Activated naive CD4-positive, alpha-beta T cell treated with anti-CD3 and anti-CD28 coated beads, Interleukin-2, amount 10 ng/mL, durations not matched to agents 7 days and 5 days (primary cell): ENCODE measurements around the gene CACNA1S.

Source experiments
- CTCF ChIA-PET: fragments of 350-600 bp; sonication (Branson Sonifier 250); formaldehyde crosslinking; loops from one replicate; lab custom pipeline; 2021; ENCODE audit warnings: antibody characterized with exemption; lab: Charles Lee
- DNase-seq: peaks from one replicate; pipeline ENCODE4 v3.0.0-alpha.2; 2020
- H3K27ac Mint-ChIP-seq: one replicate; pipeline ENCODE4 v1.8.0; 2021; ENCODE audit warnings: mild to moderate bottlenecking, moderate library complexity, mixed read lengths
- H3K27me3 Mint-ChIP-seq: one replicate; pipeline ENCODE4 v1.8.0; 2021; ENCODE audit warnings: mild to moderate bottlenecking, mixed read lengths
- H3K36me3 Mint-ChIP-seq: one replicate; pipeline ENCODE4 v1.8.0; 2021; ENCODE audit warnings: mixed read lengths
- H3K4me1 Mint-ChIP-seq: one replicate; pipeline ENCODE4 v1.8.0; 2021; ENCODE audit warnings: mixed read lengths
- H3K4me3 Mint-ChIP-seq: one replicate; pipeline ENCODE4 v1.8.0; 2021; ENCODE audit warnings: mild to moderate bottlenecking, moderate library complexity, mixed read lengths
- H3K9me3 Mint-ChIP-seq: one replicate; pipeline ENCODE4 v1.8.0; 2021; ENCODE audit warnings: mixed read lengths

The CACNA1S gene

GRCh38 chr1:201025571-201026002, 86.6 kb downstream of the CACNA1S start:
- DNase-seq = peak; percentile 37
- Mint-ChIP-seq H3K36me3 (peaks cover 16% of the 10 kb centered on the region), H3K4me3 (no peak overlapping the region), H3K27me3 (peaks cover 10% of the 10 kb centered on the region), H3K9me3 (no peaks in the 10 kb centered on the region), H3K4me1 (peaks cover 56% of the 10 kb centered on the region), H3K27ac (no peak overlapping the region)
- CTCF ChIA-PET = interaction anchor here (1.0 to 4.4 kb wide), 12 partner anchors 9 to 403 kb away, joined by 3 to 52 read pairs (median 8); no protein-coding TSS in a partner anchor

- H3K27me3 Mint-ChIP-seq = peaks cover 8% of the 10 kb centered on the region
- peaks cover 66% of the 10 kb centered on the region for H3K4me1 Mint-ChIP-seq
- H3K27ac Mint-ChIP-seq = no peak overlapping the region
- CTCF ChIA-PET = interaction anchor here (1.9 to 4.4 kb wide), 4 partner anchors 9 to 45 kb away, joined by 7 to 52 read pairs (median 31); no protein-coding TSS in a partner anchor
- H3K9me3 Mint-ChIP-seq = no peaks in the 10 kb centered on the region
- H3K36me3 Mint-ChIP-seq = peaks cover 17% of the 10 kb centered on the region
- no peak for DNase-seq
- H3K4me3 Mint-ChIP-seq = peak overlapping the region; percentile 38
Observed at GRCh38 chr1:201024625-201024998, 87.6 kb downstream of the CACNA1S start.

DNA sequence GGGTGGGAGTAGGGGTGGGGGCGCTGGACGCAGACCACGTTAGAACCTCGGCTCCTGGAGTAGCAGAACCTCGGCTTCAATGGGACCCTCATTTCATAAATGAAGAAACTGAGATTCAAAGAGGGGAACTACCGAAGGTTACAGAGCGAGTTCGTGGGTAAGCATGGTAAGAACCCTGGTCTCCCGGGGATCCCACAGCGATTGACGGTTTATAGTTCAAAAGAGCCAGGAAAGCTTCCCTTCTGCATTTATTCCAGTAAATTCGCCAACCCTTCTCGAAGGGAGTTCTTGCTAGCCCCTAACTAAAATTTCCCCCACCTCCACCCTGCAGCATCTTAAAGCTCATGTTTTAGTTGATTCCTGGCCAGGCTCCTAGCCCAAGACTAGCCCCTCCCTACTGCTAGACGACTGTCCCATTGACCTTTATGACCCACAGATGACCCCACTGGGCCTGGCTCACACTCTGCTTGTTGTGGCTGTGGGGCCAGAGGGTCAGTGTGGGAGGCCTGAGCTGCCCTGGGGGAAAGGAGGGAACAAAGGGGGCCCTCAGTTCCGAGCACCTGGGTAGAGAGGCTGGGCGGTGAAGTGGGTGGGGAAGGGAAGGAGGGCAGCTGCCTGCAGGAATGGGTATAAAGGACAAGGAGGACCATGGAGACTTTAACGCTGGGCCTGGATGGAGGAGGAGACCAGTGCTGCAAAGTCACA, 88.2 kb downstream of the CACNA1S start:
- Mint-ChIP-seq H3K4me3 (peak overlapping the region; percentile 38), H3K27me3 (peaks cover 6% of the 10 kb centered on the region), H3K4me1 (peaks cover 71% of the 10 kb centered on the region), H3K9me3 (no peaks in the 10 kb centered on the region), H3K27ac (peak overlapping the region; percentile 37), H3K36me3 (peaks cover 22% of the 10 kb centered on the region)
- CTCF ChIA-PET = interaction anchor here (3.7 to 4.4 kb wide), 2 partner anchors 17 to 45 kb away, joined by 32 to 52 read pairs; no protein-coding TSS in a partner anchor
- DNase-seq = no peak

DNA sequence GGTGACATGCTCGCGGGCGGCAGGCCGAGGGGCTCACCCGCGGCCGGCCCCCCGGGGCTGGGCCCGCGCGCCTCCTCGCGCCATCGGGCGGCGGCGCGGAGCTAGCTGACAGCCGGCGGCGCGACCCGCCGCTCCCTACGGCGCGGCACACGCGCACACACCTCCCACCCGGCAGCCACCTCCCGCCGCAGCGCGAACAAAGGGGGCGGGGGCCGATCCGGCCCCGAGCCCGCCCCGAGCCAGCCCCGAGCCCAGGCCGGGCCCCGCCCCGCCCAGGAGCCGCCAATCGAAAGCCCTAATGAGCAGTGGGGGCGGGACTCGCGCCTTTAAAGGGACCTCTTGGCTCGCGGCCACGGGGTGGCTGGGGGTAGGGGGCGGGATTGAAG, 88.7 kb downstream of the CACNA1S start, which contains the start of gene KIF21B:
Gene KIF21B (minus strand): TSS at position 198 of the 386 bp plus-strand sequence. CDS start 331 bp downstream, outside the sequence.
- Mint-ChIP-seq H3K27me3 (peaks cover 3% of the 10 kb centered on the region), H3K27ac (peak within 1 kb of the TSS; percentile 100), H3K36me3 (peaks cover 25% of the 10 kb centered on the region), H3K9me3 (no peaks in the 10 kb centered on the region), H3K4me3 (peak within 1 kb of the TSS; percentile 89), H3K4me1 (peaks cover 75% of the 10 kb centered on the region)
- peak; percentile 94 for DNase-seq
- CTCF ChIA-PET = interaction anchor here (1.1 to 4.4 kb wide), 4 partner anchors 11 to 51 kb away, joined by 3 to 52 read pairs (median 18); no protein-coding TSS in a partner anchor

DNA sequence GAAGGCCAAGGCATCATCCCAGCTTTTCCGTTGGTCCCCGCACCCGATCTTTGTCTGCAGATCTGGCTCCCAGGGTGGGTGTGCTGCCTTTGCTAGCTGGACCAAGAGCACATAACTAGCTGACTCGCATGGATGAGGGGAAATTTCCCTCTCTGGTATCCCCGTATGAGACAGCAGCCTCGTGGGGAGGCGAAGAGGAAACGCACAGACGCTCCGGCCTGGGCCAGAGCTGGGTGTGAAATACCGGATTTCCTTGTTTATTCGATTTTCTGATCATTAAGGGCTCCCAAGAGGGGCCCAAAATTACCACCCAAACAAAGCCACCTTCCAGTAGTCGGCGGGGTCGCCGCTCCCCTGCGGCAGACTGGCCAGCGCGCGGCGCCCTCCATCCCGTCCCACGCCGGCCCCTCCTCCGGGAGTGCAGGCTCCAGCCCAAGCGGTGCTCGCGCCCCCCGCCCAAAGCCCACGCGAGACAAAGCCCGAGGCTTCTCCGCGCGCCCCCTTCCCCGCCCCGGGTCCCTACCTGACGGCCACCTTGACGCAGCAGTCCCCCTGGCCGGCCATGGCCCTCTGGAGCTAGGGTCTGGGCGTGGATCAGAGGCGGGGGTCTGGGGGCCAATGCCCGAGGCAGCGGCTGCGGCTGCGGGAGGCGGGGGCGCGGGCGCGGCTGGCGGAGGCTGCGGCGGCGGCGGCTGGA, 89.3 kb downstream of the CACNA1S start:
- H3K27ac Mint-ChIP-seq = peak overlapping the region; percentile 100

GRCh38 chr1:201022493-201022819, 89.8 kb downstream of the CACNA1S start:
- peaks cover 31% of the 10 kb centered on the region for H3K36me3 Mint-ChIP-seq
- DNase-seq = no peak
- H3K9me3 Mint-ChIP-seq = no peaks in the 10 kb centered on the region
- peak overlapping the region; percentile 100 for H3K27ac Mint-ChIP-seq
- H3K4me3 Mint-ChIP-seq = peak overlapping the region; percentile 89
- peaks cover 85% of the 10 kb centered on the region for H3K4me1 Mint-ChIP-seq
- CTCF ChIA-PET = interaction anchor here (0.9 to 7.3 kb wide), 8 partner anchors 12 to 92 kb away, joined by 3 to 57 read pairs (median 4); no protein-coding TSS in a partner anchor
- H3K27me3 Mint-ChIP-seq = peaks cover 3% of the 10 kb centered on the region

More for the DNA sequence above, 89.3 kb downstream of the CACNA1S start:
- Mint-ChIP-seq H3K9me3 (no peaks in the 10 kb centered on the region), H3K27me3 (peaks cover 3% of the 10 kb centered on the region), H3K4me1 (peaks cover 80% of the 10 kb centered on the region), H3K36me3 (peaks cover 30% of the 10 kb centered on the region), H3K4me3 (peak overlapping the region; percentile 89)
- peak; percentile 60 for DNase-seq
- CTCF ChIA-PET = interaction anchor here (1.0 to 7.3 kb wide), 5 partner anchors 11 to 91 kb away, joined by 3 to 57 read pairs (median 5); no protein-coding TSS in a partner anchor

DNA sequence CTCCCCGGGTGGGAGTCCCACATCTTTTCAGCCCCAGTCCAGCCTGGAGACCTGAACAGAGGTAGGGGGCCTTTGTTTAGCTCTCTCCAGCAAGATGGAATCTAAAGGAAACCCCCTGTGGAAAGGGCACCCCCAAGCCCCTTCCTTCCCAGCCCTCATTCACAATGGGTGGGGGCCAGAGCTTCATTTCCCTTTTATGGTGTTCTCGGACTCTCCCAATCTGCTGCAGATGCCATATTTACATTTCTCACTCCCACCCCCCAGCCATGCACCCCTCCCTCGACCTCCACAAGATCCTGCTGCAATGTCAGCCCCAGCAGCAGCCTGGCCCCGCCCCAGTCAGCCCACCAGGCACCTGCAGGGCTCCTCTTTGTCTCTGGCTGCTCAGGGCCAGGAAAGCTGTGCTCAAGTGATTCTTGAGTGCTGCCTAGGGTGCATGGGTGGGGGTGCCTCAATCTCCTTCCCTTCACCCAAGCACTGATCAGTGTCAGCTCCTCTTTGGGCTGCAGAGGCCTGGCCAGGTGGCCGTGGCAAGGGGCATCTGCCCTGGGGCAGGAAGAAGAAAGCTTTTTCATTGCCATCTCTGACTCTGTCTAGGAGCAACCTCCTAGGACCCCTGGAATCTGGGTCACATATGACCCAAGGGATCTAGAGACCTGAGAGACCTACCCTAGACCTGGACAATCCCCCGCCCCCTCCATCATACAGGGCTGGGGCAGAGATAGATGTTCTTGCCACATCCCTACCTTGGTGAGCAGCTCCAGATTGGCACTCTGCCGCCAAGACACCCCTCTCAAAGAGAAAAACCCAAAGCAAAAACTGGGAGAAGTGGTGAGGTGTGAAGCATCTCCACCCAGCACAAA, 90.4 kb downstream of the CACNA1S start:
- CTCF ChIA-PET = interaction anchor here (0.9 to 7.3 kb wide), 11 partner anchors 11 to 93 kb away, joined by 3 to 57 read pairs (median 4); no protein-coding TSS in a partner anchor
- peak; percentile 54 for DNase-seq
- Mint-ChIP-seq H3K9me3 (no peaks in the 10 kb centered on the region), H3K4me1 (peaks cover 85% of the 10 kb centered on the region), H3K4me3 (peak overlapping the region; percentile 89), H3K27me3 (peaks cover 3% of the 10 kb centered on the region), H3K36me3 (peaks cover 32% of the 10 kb centered on the region), H3K27ac (peak overlapping the region; percentile 100)

DNA sequence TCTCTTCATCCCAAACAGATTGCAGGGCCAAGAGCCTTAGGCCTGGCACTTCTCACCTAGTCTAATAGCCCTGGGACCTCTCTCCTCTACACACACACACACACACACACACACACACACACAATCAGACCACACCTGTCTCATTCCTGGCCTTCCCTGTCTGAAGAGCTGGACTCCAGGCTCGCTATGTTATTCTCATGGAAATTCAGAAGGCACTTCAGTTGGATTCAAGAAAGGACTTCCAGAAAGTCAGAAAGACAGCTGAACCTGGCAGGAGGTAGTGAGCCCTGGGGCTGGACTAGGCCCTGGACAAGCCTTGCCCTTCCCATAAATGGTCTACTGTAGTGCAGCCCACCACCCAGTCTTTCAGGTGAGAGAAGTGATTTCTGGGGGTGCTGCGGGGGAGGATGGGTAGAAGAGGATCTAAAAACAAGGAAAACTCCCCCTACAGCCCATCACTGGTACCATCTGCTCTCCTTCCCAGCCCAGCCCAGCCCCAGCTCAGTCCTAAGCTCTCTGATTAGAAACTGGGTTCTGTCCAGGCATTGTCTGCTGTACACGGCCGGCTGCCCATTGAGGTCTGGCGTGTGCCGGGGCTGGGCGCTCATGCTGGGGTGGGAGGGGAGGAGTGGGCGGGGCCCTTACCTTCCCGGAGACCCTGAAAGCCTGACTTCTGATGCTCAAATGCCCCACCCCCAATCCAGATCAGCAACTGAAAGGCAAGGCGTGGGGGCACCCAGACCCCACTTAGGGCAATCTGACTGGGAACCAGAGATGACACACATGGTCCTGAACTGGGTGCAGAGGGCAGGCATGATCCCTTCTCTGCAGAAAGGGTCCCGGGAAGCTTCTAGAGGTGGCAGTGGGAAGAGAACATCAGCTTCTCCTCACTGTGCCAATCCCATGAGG, 91.3 kb downstream of the CACNA1S start:
- Mint-ChIP-seq H3K4me1 (peaks cover 85% of the 10 kb centered on the region), H3K36me3 (peaks cover 33% of the 10 kb centered on the region), H3K27me3 (no peaks in the 10 kb centered on the region), H3K9me3 (no peaks in the 10 kb centered on the region), H3K27ac (peak overlapping the region; percentile 100), H3K4me3 (peak overlapping the region; percentile 89)
- peak; percentile 67 for DNase-seq
- CTCF ChIA-PET = interaction anchor here (0.9 to 7.3 kb wide), 10 partner anchors 10 to 49 kb away, joined by 3 to 57 read pairs (median 4); no protein-coding TSS in a partner anchor

- DNase-seq = peak; percentile 67
- H3K9me3 Mint-ChIP-seq = no peaks in the 10 kb centered on the region
- H3K4me3 Mint-ChIP-seq = peak overlapping the region; percentile 89
- peak overlapping the region; percentile 100 for H3K27ac Mint-ChIP-seq
- CTCF ChIA-PET = interaction anchor here (0.6 to 7.3 kb wide), 9 partner anchors 9 to 48 kb away, joined by 3 to 57 read pairs (median 5); no protein-coding TSS in a partner anchor
- H3K36me3 Mint-ChIP-seq = peaks cover 39% of the 10 kb centered on the region
- H3K4me1 Mint-ChIP-seq = peaks cover 85% of the 10 kb centered on the region
- no peaks in the 10 kb centered on the region for H3K27me3 Mint-ChIP-seq
Observed at GRCh38 chr1:201020040-201020591, 92.1 kb downstream of the CACNA1S start.

- Mint-ChIP-seq H3K4me1 (peaks cover 85% of the 10 kb centered on the region), H3K4me3 (peak overlapping the region; percentile 89), H3K27me3 (no peaks in the 10 kb centered on the region), H3K9me3 (no peaks in the 10 kb centered on the region), H3K27ac (peak overlapping the region; percentile 100), H3K36me3 (peaks cover 44% of the 10 kb centered on the region)
- DNase-seq = peak; percentile 95
- CTCF ChIA-PET = interaction anchor here (0.6 to 7.3 kb wide), 8 partner anchors 9 to 47 kb away, joined by 3 to 57 read pairs (median 10); no protein-coding TSS in a partner anchor
Observed at GRCh38 chr1:201019321-201019977, 92.8 kb downstream of the CACNA1S start.

DNA sequence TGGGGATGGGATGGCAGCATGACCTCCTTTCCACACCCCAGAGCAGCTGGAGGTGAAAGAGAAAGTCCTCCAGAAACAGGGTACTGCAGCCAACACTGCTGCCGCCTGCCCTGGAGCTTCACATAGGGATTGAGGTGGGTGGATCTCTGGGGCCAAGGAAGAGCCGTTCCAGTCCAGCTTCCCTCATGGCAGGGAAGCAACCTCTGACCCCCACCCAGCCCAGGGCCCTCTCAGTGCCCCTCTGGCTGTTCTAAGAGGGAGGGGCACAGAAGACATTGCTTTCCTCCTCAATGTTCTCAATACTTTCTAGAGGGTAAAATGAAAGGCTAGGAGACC, 94.4 kb downstream of the CACNA1S start:
- CTCF ChIA-PET = interaction anchor here (0.9 to 7.3 kb wide), 4 partner anchors 8 to 46 kb away, joined by 4 to 57 read pairs (median 24); no protein-coding TSS in a partner anchor
- Mint-ChIP-seq H3K9me3 (no peaks in the 10 kb centered on the region), H3K27me3 (no peaks in the 10 kb centered on the region), H3K4me3 (peak overlapping the region; percentile 27), H3K36me3 (peaks cover 48% of the 10 kb centered on the region), H3K4me1 (peaks cover 94% of the 10 kb centered on the region), H3K27ac (peak overlapping the region; percentile 100)
- no peak for DNase-seq
